GM18519 (cell line): ENCODE measurements around the gene BMX.

Experiments
- ATAC-seq: cut with Tn5 transposase; IDR thresholded peaks from one replicate; pipeline ENCODE4 v1.9.1; 2021; ENCODE audit warnings: mild to moderate bottlenecking, moderate library complexity; ENCODE audit not compliant: unreplicated experiment, low FRiP score

Gene BMX

DNA sequence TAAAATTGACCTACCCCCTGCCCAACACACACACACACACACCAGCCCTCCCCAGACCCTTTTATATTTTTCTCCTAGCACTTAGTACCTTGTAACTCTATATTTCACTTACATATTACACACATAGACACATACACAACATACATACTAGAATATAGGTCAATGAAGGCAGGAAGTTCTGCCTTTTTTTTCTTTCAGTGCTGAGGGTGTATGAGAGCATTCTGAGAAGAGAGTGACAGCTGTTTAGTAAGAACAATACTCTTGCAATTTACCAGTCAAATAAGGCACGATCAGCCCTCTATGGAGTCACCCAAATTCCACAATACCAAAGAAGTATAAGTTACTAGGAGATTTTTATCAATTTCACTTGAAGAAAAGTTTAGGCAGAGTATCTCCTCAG, 66.7 kb downstream of the BMX start:
- ATAC-seq: no peak

DNA sequence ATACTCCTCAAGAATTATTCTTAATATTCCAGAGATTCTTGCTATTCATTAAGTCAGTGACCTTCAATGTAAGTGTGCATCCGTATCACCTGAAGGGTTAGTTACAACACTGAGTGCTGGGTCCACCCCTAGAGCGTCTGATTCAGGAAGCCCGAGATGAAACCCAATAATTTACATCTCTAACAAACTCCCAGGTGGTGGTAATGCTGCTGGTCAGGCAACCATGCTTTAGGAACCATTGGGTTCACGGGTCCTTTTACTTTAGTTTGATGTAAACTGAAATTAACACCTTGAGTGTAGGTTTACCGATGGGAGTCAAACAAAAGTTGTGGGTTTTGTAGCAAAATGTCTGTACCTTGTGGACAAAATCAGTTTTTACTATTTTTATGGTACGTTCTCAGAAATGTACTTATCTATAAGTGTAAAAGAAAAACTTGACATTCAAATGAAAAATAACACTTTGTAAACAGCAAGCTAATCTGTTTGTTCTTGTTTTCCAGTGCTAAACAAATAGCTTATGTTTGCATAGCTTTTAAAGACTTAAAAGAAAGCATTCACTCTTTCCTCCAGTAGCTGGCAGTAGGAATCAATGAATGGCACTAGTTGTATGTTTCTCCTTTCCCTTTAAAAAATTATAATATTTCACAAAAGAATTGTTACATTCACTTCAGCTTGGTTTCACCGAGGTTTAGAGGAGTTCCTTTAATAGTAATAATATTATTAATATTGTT, 67.4 kb downstream of the BMX start:
- no peak for ATAC-seq

DNA sequence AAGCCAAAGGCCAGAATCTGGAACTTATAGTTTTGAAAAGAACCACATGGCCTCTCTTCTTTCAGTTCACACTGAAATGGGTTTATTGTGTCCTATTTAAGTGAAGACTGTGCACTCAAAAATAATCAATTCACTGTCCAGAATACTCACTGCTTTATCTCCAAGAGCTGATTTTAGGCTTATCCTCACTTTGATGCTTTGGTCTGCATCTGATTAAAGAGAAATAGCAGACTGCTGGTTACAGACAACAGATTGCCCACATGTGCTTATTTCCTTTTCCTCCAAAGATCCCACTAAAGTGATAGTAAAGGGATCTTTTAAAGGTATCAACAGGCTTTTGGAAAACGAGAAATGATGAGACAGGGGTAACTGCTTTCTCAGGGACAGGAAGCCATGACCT, 69.5 kb downstream of the BMX start:
- no peak for ATAC-seq

DNA sequence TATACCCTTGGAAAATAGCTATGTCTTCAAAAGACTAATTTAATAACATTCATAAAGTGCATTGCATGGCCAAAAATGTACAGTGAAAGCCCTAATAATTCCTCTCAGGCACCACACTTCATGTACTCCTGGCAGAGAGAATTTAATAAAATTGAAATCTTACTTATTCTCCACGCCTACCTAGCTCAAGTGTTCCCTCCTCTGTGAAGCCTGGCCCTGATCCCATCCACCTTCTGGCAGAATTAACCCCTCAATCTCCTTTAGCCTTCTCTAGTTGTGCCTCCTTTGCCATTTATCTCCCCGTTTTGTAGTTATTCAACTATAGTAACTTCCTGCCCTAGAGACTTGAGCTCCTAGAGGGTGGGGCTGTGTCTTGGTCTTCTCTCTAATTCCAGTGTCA, 73.4 kb downstream of the BMX start:
- no peak for ATAC-seq

DNA sequence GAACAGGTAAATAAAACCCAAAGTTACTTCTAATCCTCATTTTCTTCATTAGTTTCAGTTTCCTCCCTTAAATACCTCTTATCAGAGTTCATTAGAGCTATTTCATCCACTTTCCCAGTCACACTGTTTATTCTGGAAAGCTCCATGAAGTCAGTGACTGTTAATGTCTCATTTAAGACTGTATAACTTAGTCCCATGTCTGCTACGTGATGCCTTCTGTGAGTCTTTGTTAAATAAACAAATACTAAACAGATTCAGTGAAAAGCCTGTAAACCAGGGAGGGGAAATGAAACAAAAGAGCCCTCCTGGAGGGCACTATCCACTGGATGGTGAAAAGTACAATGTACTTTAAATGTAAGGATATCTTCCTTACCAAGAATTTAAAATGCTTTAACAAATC, 75.4 kb downstream of the BMX start:
- ATAC-seq: no peak

DNA sequence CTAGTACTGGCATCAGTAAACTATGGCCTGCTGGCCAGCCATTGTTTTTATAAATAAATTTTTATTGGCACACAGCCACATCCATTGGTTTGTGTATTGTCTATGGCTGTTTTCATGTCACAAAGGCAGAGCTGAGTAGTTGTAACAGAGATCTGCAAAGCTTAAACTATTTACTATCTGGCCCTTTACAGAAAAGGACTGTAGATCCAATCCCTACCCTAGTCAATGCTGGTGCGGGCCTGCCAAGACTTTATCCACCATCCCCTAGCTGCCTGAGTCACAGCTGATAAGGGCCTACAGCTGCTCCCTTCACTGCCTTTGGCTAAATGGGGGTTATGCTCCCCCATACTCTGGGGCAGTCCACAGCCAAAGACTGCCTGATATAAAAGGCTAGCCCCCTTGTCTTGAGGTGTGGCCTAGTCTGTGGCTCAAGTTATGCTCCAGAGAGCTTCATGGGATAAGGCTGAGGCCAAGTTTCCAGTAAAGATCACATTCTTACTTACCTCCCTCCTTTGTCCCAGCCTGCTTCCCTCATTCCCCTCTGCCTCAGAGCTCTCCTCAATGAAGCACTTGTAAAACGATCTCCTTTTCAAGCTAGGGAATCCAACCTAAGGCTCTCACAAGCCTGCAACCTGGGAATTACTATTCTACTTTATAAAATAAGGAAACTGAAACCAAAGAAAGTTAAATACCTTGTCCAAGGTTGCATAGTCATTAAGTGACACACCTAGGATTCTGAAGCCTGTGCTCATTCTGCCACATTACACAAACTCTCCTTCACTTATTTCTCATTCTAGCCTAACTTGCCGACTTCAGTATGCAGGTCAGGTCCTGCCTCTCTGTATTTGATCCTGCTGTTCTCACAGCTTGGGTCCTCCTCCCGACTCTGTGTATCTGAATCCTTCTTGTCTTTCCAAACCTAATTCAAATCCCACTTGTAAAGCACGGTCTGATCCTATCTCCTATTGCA, 79.5 kb downstream of the BMX start:
- ATAC-seq: no peak

DNA sequence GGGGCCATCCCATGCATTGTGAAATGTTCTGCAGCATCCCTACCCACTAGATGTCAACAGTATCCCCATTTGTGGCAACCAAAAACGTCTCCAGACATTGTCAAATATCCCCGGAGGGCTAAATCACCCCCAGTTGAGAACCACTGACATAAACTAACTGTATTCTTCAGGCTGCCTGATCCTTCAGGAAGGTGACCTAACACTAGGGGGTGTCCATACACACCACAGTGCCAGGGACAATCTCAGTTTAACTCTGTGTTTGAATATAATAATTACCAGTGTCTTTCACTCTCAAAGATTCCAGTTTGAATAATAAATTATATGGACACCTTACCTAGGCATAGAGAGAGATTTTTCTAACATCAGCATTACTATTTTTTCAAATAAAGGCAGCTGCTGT, 93.8 kb downstream of the BMX start:
- no peak for ATAC-seq

DNA sequence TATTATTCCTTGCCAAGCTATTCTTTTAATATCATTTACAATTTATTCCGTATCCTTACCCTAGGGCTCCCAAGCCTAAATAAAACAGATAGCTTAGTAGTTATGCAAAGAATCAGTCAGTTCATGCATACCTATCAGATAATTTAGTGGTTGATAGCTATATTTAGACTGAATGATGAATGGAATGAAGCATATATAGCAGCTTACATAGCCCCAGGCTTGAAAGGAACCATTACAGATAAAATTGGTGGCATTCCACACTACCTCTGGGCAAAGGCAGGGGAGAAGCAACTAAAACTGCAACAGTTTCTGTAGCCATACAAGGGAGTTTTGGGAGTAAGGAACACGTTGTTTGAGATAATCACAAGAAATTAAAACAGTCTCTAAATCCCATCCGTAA, 97.4 kb downstream of the BMX start:
- no peak for ATAC-seq

DNA sequence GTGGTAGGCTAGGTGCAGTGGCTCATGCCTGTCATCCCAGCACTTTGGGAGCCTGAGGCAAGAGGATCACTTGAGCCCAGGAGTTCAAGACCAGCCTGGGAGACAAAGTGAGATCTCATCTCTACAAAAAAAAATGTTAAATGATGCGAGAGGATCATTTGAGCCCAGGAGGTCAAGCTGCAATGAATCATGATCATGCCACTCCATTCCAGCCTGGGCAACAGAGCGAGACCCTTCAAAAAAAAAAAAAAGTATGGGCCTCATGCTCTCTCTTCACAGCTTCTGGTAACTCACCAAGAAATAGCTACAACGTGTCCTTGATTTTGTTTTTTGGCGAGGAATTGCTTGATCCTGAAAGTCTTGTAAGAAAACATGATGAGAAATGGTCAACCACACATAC, 98.9 kb downstream of the BMX start:
- ATAC-seq: no peak

DNA sequence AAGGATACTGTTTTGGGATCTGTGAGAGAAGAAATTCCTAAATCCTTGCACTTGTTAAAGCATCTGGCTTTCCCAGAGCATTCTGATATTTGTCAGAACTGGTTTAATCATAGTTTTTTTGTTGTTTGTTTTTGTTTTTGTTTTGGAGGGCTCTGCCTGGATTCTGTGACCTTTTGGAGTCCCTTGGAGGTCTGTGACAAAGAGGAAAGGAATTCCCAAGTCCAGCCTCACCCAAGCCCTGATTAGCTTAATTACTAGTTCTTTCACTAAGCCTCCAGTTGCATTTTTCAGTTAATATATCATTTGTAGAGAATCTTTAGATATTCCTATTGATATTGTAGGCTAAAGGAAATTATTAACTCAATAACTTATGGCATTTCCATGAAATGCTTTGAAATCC, 99.4 kb downstream of the BMX start:
- ATAC-seq: no peak

DNA sequence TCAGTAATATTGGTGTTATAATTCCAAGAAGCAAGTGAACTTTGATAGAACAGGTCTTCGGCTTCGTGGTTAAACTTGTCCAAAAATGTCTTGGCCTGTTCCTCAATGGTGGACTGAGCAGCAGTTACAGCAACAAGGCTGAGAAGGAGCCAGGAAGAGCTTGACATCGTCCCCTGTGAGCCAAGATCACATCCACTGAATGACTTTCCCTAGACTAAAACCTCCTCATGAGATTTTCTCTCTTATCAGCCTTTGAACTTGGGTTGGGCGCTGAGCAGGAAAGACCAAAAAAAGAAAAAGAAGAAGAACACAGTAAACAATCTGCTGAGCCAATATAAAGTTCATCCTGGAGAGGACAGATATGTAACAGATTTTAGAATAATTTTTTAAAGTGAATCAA, 100.1 kb downstream of the BMX start, which contains the start of gene ACE2:
Gene ACE2, minus strand, starts transcription at position 216 of the 400 bp plus-strand sequence. Its CDS starts 49 bp downstream, at position 167.
- no peak for ATAC-seq

DNA sequence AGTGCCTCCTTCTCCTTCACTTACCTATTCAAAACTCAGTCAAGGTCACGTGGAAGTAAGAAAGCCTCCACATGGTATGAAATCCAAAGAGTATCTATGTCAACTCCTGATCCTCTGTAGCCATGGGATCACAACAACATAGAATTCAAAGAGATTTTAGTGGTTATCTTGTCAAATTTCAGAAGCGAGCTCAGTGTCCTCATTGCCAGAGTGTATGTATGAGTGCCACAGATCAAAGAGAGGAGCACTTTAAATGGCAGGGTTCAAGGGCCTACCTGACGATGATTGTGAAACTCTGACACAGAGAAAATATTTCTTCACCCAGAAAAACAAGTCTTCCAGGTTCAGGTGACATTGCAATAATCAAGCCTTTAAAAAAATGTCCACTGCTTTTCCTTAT, 101.3 kb downstream of the BMX start:
- ATAC-seq: no peak

DNA sequence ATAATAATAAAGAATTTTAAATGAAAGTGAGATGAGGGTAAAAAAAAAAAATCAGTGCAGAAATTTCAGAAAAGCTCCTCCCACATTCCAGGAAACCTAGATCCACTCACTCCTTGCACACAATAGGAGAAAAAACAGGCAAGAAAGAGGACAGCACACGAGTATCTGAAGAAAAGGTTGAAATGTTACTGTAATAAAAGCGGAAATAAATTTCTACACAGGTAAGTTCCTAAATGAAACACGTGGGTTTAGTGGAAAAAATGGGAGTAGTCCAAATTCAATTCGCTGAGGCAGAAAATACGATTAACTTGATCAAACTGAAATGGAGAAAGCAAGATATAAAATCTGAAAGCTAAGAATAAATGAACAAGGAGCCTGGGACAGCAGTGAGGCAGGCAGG, 102.2 kb downstream of the BMX start:
- no peak for ATAC-seq

DNA sequence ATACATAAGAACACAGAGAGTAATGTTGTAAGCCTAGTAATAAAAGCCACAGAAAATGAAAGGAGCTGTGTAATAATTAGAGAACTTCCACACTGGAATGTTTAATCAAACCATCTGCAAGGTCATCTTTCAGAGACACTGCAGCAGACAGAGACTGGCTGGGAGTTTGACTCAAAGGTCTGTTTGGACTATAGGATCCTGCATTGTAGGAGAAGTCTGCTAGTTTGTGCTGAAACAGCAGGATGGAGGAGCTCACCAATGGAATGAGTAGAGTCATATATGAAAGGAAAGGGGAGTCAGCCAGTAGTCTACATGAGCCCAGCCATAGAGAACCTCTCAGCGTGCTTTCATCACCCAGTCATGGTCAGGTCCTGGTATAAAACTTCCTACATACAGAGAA, 104.6 kb downstream of the BMX start:
- no peak for ATAC-seq
